HG02943 (cell line): ENCODE measurements around the gene SH3BP1.

Source experiments
- ATAC-seq: cut with Tn5 transposase; IDR thresholded peaks from one replicate; pipeline ENCODE4 v1.9.1; 2021; ENCODE audit warnings: mild to moderate bottlenecking, low read depth, moderate library complexity; ENCODE audit not compliant: unreplicated experiment

The SH3BP1 gene

GRCh38 chr22:37616201-37617083, 23.0 kb upstream of the SH3BP1 start:
- no peak for ATAC-seq

GRCh38 chr22:37617431-37617830, 22.0 kb upstream of the SH3BP1 start:
- no peak for ATAC-seq

GRCh38 chr22:37618072-37618656, 21.3 kb upstream of the SH3BP1 start:
- no peak for ATAC-seq

- ATAC-seq = no peak
Observed at GRCh38 chr22:37618674-37619073, 20.8 kb upstream of the SH3BP1 start.

GRCh38 chr22:37619991-37620390, 19.5 kb upstream of the SH3BP1 start:
- no peak for ATAC-seq

GRCh38 chr22:37621352-37621860, 18.1 kb upstream of the SH3BP1 start:
- ATAC-seq = no peak

- ATAC-seq = no peak
Observed at GRCh38 chr22:37623075-37624016, 16.1 kb upstream of the SH3BP1 start.

GRCh38 chr22:37624017-37624365, 15.5 kb upstream of the SH3BP1 start:
- no peak for ATAC-seq

- ATAC-seq = no peak
Observed at GRCh38 chr22:37624876-37625275, 14.6 kb upstream of the SH3BP1 start.

GRCh38 chr22:37625737-37626136, 13.7 kb upstream of the SH3BP1 start:
- ATAC-seq = no peak

- ATAC-seq = no peak
Observed at GRCh38 chr22:37626144-37626543, 13.3 kb upstream of the SH3BP1 start.

- ATAC-seq = no peak
Observed at GRCh38 chr22:37626556-37627075, 12.9 kb upstream of the SH3BP1 start.

- no peak for ATAC-seq
Observed at GRCh38 chr22:37627121-37627520, 12.3 kb upstream of the SH3BP1 start.

- no peak for ATAC-seq
Observed at GRCh38 chr22:37627545-37627944, 11.9 kb upstream of the SH3BP1 start.

- ATAC-seq = no peak
Observed at GRCh38 chr22:37628830-37629229, 10.6 kb upstream of the SH3BP1 start.

GRCh38 chr22:37629928-37630327, 9.5 kb upstream of the SH3BP1 start:
- no peak for ATAC-seq

- ATAC-seq = no peak
Observed at GRCh38 chr22:37630839-37631435, 8.5 kb upstream of the SH3BP1 start.

- no peak for ATAC-seq
Observed at GRCh38 chr22:37631448-37632173, 7.9 kb upstream of the SH3BP1 start.
